ENCODE measurements around the gene ZNF212.

- TF ChIP-seq, protein P1, sequence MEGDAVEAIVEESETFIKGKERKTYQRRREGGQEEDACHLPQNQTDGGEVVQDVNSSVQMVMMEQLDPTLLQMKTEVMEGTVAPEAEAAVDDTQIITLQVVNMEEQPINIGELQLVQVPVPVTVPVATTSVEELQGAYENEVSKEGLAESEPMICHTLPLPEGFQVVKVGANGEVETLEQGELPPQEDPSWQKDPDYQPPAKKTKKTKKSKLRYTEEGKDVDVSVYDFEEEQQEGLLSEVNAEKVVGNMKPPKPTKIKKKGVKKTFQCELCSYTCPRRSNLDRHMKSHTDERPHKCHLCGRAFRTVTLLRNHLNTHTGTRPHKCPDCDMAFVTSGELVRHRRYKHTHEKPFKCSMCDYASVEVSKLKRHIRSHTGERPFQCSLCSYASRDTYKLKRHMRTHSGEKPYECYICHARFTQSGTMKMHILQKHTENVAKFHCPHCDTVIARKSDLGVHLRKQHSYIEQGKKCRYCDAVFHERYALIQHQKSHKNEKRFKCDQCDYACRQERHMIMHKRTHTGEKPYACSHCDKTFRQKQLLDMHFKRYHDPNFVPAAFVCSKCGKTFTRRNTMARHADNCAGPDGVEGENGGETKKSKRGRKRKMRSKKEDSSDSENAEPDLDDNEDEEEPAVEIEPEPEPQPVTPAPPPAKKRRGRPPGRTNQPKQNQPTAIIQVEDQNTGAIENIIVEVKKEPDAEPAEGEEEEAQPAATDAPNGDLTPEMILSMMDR (IDR thresholded peaks at IDR 0.05 in 8 of 11, conservative IDR thresholded peaks at IDR 0.05 in 3 of 11) = no peak
- no peak for TF ChIP-seq POLR2A (IDR thresholded peaks at IDR 0.05)
- no peak for TF ChIP-seq POLR2AphosphoS5 (IDR thresholded peaks at IDR 0.05)
Observed at GRCh38 chr7:149253665-149254064, 14.2 kb downstream of the ZNF212 start.
